Vagina (tissue), 2 donors: ENCODE data around the gene TULP4.

ENCODE experiments used
- CTCF ChIP-seq, 3 experiments: fragments of 450-650 bp in 2 of 3; fragments of 200-600 bp in 1 of 3; sonication (generic) in 1 of 3; IDR thresholded peaks; one replicate each; pipeline ENCODE4 v1.5.1; 2017 to 2019; ENCODE audit warnings: antibody characterized with exemption in 3 of 3, mild to moderate bottlenecking in 2 of 3, moderate library complexity in 2 of 3
- POLR2A ChIP-seq, 2 donors: fragments of 450-650 bp; IDR thresholded peaks; one replicate each; pipeline ENCODE4 v1.6.1; 2017; ENCODE audit warnings: antibody characterized with exemption in 2 of 2, mild to moderate bottlenecking in 2 of 2, moderate library complexity in 2 of 2

- TF ChIP-seq CTCF (IDR thresholded peaks at IDR 0.05) (no peak), POLR2A (IDR thresholded peaks at IDR 0.05) (no peak)
Measured at GRCh38 chr6:158322400-158322723, 10.1 kb downstream of the TULP4 start.
